Measurements from ENCODE around the gene ETFA.

DNA sequence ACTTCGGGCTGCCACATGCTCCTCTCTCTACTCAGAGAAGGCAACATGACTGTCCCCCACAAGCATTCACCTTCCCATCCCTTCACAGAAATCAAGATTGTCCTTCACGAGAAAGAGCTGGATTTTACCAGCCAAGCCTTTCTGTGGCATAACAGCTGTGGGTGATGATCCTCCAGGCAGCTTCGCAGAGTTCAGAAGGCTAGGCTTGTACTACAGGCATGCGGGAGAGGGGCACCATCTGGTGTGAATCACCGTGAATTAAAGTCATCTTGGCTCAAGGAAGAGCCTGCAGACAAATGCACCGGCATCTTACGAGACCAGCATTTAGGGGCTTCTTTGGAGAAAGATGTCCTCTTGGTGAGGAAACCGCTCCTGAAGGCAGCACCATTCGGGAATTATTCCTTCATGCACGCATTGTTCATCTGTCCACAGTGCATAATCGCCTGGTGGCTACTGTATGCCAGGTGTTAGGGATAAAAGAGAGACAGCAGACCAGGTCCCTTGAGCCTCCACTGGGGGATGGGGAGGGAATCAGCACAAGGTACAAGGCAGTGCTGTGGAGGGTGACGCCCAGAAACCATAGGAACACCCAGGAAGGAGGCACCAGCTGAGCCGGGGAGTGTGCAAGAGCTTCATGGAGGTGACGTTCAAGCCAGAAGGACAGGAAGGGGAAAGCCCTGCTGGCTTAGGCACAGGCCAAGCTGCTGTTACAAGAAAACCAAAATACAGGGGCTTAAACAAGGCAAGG, 142.9 kb downstream of the ETFA start:
- TF ChIP-seq POLR2A (IDR thresholded peaks at IDR 0.05): no peak
- TF ChIP-seq, protein P1, sequence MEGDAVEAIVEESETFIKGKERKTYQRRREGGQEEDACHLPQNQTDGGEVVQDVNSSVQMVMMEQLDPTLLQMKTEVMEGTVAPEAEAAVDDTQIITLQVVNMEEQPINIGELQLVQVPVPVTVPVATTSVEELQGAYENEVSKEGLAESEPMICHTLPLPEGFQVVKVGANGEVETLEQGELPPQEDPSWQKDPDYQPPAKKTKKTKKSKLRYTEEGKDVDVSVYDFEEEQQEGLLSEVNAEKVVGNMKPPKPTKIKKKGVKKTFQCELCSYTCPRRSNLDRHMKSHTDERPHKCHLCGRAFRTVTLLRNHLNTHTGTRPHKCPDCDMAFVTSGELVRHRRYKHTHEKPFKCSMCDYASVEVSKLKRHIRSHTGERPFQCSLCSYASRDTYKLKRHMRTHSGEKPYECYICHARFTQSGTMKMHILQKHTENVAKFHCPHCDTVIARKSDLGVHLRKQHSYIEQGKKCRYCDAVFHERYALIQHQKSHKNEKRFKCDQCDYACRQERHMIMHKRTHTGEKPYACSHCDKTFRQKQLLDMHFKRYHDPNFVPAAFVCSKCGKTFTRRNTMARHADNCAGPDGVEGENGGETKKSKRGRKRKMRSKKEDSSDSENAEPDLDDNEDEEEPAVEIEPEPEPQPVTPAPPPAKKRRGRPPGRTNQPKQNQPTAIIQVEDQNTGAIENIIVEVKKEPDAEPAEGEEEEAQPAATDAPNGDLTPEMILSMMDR (IDR thresholded peaks at IDR 0.05 in 4 of 5, conservative IDR thresholded peaks at IDR 0.05 in 1 of 5): no peak

Data from gastrocnemius medialis (tissue), 4 donors.